HL-60/S4 treated with retinoic acid at 250 ng/mL for 4 days and 3 days (cell line): ENCODE results near the gene OR10G7.
"Not testable (repeated sequence)": the region's sequence is repeated elsewhere in the genome, so short reads cannot be mapped to it uniquely, and the experiment has no call there.

Experiments
- in situ Hi-C: fragments of 300-500 bp; cut with MboI; formaldehyde crosslinking; loops from 2 replicates; pipeline ENCODE4 v1.7.0; 2022; ENCODE audit warnings: low sequenced_read_pairs

Gene OR10G7

GRCh38 chr11:124043420-124043819, 2.3 kb upstream of the OR10G7 start:
- in situ Hi-C loops, result no loop called here

- in situ Hi-C loops, result no loop called here
Measured at GRCh38 chr11:124039557-124039956, 1.6 kb downstream of the OR10G7 start.

GRCh38 chr11:124036666-124037065, 4.5 kb downstream of the OR10G7 start:
- in situ Hi-C loops, result no loop called here

GRCh38 chr11:124026498-124026897, 14.6 kb downstream of the OR10G7 start, which contains the start of gene OR10G8:
TSS of gene OR10G8 (plus strand) at chr11:124026798. CDS start at chr11:124029623, 2,825 bp downstream.
- in situ Hi-C loops, result no loop called here

DNA sequence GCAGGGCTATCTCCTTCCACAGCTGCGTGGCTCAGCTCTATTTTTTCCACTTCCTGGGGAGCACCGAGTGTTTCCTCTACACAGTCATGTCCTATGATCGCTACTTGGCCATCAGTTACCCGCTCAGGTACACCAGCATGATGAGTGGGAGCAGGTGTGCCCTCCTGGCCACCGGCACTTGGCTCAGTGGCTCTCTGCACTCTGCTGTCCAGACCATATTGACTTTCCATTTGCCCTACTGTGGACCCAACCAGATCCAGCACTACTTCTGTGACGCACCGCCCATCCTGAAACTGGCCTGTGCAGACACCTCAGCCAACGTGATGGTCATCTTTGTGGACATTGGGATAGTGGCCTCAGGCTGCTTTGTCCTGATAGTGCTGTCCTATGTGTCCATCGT, 25.3 kb downstream of the OR10G7 start:
- in situ Hi-C loops, result not testable (repeated sequence)

GRCh38 chr11:124012697-124013096, 28.4 kb downstream of the OR10G7 start, which contains the start of gene OR10G4:
TSS of gene OR10G4 (plus strand) at chr11:124012997. CDS start at chr11:124015575, 2,578 bp downstream.
- in situ Hi-C loops, result no loop called here

- in situ Hi-C loops, result no loop called here
Measured at GRCh38 chr11:123995119-123995518, 46.0 kb downstream of the OR10G7 start, which contains the start of gene OR10G6. TSS of gene OR10G6 (minus strand) at chr11:123995161. CDS start at chr11:123995161, 0 bp downstream.
